ENCODE results near the gene TNFRSF8. TPM values are rescaled to one million over a fixed set of nuclear protein-coding genes. Genes with fewer than 3 reads are reported as not detected.
A peak's percentile ranks its signal among the peaks of the same experiment; 100 is the strongest.

Gene TNFRSF8
- total RNA-seq, 2 donors from 2014 or later: 0.16 to 0.47 TPM

DNA sequence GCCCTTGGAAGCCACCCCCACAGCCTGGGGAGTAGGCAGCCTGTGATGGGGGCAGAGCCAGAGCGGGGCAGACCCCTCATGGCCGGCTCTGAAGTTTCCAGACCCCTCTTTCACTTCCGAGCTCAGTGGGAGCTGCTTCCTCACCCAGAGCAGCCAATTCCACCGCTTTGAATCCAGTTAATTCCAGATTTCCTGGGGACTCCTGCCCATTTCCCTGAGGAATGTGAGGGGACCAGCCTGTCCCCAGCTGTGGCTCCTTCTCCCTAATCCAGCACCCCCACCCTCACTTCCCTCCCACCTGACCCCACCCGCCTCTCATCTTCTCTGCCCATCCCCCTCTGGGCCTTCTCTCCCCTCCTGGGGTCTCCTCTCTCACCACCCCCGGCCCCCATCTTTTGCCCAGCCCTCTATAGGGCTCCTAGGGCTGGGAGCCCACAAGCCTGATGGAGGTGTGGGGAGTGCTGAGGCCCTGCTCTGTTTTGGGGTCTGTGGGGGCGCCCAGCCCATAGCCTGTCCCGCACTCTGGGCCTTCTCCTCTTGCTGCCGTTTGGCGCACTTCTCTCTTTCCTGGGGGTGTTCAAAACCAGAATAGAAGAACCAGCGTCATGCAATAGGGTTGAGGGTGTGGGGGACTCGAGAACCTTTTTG is 77.5 kb downstream of the TNFRSF8 start:
- DNase-seq: no peak
- no peak overlapping the region for H3K27ac ChIP-seq
- no peak overlapping the region for H3K9ac ChIP-seq (ENCODE audit: low read depth in 2 of 2, low read length in 2 of 2)
- no peaks in the 10 kb centered on the region for H3K27me3 ChIP-seq
- H3K4me3 ChIP-seq: no peak overlapping the region
- no peaks in the 10 kb centered on the region for H3K36me3 ChIP-seq
- intact Hi-C loops (cut with DNase I): no loop called here
- peaks cover 21% of the 10 kb centered on the region for H3K4me1 ChIP-seq
- TF ChIP-seq, protein P1, sequence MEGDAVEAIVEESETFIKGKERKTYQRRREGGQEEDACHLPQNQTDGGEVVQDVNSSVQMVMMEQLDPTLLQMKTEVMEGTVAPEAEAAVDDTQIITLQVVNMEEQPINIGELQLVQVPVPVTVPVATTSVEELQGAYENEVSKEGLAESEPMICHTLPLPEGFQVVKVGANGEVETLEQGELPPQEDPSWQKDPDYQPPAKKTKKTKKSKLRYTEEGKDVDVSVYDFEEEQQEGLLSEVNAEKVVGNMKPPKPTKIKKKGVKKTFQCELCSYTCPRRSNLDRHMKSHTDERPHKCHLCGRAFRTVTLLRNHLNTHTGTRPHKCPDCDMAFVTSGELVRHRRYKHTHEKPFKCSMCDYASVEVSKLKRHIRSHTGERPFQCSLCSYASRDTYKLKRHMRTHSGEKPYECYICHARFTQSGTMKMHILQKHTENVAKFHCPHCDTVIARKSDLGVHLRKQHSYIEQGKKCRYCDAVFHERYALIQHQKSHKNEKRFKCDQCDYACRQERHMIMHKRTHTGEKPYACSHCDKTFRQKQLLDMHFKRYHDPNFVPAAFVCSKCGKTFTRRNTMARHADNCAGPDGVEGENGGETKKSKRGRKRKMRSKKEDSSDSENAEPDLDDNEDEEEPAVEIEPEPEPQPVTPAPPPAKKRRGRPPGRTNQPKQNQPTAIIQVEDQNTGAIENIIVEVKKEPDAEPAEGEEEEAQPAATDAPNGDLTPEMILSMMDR (IDR thresholded peaks at IDR 0.05): no peak
- no peaks in the 10 kb centered on the region for H3K9me3 ChIP-seq

DNA sequence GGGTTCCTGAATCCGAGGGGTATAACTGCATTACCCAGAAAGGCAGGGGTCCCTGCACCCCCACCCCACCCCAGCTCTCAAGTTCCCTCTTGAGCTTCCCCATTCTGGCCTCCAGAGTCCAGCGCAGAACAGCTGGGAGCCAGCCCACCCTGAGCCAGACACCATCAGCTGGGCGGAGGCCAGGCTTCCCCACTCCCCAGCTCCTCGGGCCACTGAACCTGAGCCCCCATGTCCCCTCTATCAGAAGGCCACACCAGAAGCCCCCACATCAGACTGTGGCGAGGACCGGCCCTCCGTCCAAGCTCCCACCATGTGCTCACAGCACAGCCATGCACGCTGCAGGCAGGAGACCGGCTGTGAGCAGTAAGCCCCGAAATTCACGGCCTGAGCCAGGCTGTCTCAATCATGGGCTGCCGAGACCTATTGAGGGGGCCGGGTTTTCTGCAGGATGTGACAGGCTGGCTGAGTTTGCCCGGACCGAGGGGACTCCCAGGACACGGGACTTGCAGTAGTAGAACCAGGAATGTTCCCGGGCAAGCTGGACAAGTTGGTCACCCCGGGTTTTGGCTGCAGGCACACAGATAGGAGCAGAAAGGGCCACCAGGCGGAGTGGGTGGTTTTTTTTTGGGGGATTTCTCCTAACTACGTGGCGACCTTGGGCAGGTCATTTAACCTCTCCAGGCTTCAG is 78.2 kb downstream of the TNFRSF8 start:
- DNase-seq: no peak
- Histone ChIP-seq H3K4me1 (peaks cover 21% of the 10 kb centered on the region), H3K4me3 (no peak overlapping the region), H3K27me3 (no peaks in the 10 kb centered on the region), H3K36me3 (no peaks in the 10 kb centered on the region), H3K27ac (no peak overlapping the region), H3K9me3 (no peaks in the 10 kb centered on the region), H3K9ac (ENCODE audit: low read depth in 2 of 2, low read length in 2 of 2) (no peak overlapping the region)
- TF ChIP-seq, protein P1 (IDR thresholded peaks at IDR 0.05): no peak
- intact Hi-C loops (cut with DNase I): no loop called here

DNA sequence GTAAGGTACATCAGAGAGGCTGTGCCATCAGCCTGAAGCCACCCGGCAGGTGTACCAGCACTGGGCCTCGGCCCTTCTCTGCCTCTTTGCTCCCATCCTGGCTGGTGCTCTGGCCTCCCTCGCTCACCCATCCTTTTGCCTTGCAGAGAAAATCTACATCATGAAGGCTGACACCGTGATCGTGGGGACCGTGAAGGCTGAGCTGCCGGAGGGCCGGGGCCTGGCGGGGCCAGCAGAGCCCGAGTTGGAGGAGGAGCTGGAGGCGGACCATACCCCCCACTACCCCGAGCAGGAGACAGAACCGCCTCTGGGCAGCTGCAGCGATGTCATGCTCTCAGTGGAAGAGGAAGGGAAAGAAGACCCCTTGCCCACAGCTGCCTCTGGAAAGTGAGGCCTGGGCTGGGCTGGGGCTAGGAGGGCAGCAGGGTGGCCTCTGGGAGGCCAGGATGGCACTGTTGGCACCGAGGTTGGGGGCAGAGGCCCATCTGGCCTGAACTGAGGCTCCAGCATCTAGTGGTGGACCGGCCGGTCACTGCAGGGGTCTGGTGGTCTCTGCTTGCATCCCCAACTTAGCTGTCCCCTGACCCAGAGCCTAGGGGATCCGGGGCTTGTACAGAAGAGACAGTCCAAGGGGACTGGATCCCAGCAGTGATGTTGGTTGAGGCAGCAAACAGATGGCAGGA is 79.2 kb downstream of the TNFRSF8 start:
- TF ChIP-seq, protein P1 (IDR thresholded peaks at IDR 0.05): no peak
- H3K4me1 ChIP-seq: peaks cover 21% of the 10 kb centered on the region
- no peaks in the 10 kb centered on the region for H3K9me3 ChIP-seq

DNA sequence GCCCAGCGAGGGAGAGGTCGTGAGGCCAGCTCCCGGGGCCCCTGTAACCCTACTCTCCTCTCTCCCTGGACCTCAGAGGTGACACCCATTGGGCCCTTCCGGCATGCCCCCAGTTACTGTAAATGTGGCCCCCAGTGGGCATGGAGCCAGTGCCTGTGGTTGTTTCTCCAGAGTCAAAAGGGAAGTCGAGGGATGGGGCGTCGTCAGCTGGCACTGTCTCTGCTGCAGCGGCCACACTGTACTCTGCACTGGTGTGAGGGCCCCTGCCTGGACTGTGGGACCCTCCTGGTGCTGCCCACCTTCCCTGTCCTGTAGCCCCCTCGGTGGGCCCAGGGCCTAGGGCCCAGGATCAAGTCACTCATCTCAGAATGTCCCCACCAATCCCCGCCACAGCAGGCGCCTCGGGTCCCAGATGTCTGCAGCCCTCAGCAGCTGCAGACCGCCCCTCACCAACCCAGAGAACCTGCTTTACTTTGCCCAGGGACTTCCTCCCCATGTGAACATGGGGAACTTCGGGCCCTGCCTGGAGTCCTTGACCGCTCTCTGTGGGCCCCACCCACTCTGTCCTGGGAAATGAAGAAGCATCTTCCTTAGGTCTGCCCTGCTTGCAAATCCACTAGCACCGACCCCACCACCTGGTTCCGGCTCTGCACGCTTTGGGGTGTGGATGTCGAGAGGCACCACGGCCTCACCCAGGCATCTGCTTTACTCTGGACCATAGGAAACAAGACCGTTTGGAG is 80.0 kb downstream of the TNFRSF8 start:
- intact Hi-C loops (cut with DNase I): no loop called here
- H3K27me3 ChIP-seq: no peaks in the 10 kb centered on the region
- H3K4me3 ChIP-seq: no peak overlapping the region
- TF ChIP-seq, protein P1 (IDR thresholded peaks at IDR 0.05): no peak
- no peak for DNase-seq
- H3K9me3 ChIP-seq: no peaks in the 10 kb centered on the region
- H3K27ac ChIP-seq: peak overlapping the region; percentile 87
- H3K36me3 ChIP-seq: no peaks in the 10 kb centered on the region
- no peak overlapping the region for H3K9ac ChIP-seq (ENCODE audit: low read depth in 2 of 2, low read length in 2 of 2)
- peaks cover 26% of the 10 kb centered on the region for H3K4me1 ChIP-seq

More for the DNA sequence above, 79.2 kb downstream of the TNFRSF8 start:
- no peak for DNase-seq
- Histone ChIP-seq H3K9ac (ENCODE audit: low read depth in 2 of 2, low read length in 2 of 2) (no peak overlapping the region), H3K36me3 (no peaks in the 10 kb centered on the region), H3K27ac (no peak overlapping the region), H3K4me3 (no peak overlapping the region), H3K27me3 (no peaks in the 10 kb centered on the region)
- intact Hi-C loops (cut with DNase I): no loop called here

DNA sequence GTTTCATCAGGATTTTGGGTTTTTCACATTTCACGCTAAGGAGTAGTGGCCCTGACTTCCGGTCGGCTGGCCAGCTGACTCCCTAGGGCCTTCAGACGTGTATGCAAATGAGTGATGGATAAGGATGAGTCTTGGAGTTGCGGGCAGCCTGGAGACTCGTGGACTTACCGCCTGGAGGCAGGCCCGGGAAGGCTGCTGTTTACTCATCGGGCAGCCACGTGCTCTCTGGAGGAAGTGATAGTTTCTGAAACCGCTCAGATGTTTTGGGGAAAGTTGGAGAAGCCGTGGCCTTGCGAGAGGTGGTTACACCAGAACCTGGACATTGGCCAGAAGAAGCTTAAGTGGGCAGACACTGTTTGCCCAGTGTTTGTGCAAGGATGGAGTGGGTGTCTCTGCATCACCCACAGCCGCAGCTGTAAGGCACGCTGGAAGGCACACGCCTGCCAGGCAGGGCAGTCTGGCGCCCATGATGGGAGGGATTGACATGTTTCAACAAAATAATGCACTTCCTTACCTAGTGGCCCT is 80.6 kb downstream of the TNFRSF8 start:
- Histone ChIP-seq H3K9me3 (no peaks in the 10 kb centered on the region), H3K27ac (peak overlapping the region; percentile 87), H3K4me3 (no peak overlapping the region), H3K27me3 (no peaks in the 10 kb centered on the region), H3K9ac (ENCODE audit: low read depth in 2 of 2, low read length in 2 of 2) (peak overlapping the region; percentile 8 to 60), H3K36me3 (no peaks in the 10 kb centered on the region), H3K4me1 (peaks cover 27% of the 10 kb centered on the region)
- intact Hi-C loops (cut with DNase I): no loop called here
- TF ChIP-seq, protein P1 (IDR thresholded peaks at IDR 0.05): no peak
- DNase-seq: peak; percentile 82
